H9 (cell line): Measurements from ENCODE around the gene C10orf105. TPM values are rescaled to one million over a fixed set of nuclear protein-coding genes. Genes with fewer than 3 reads are reported as not detected.
A peak's percentile ranks its signal among the peaks of the same experiment; 100 is the strongest.

Experiments used
- DNase-seq: peaks from one replicate; pipeline ENCODE4 v3.0.0-alpha.2; 2017
- H2AFZ ChIP-seq: one replicate; pipeline ENCODE4 v1.6.1; 2013; ENCODE audit warnings: mild to moderate bottlenecking, low read length, control low read depth, moderate library complexity
- H2AK5ac ChIP-seq: 2 replicates; pipeline ENCODE4 v1.6.1; 2013; ENCODE audit warnings: low read length, control low read depth, mixed read lengths; ENCODE audit not compliant: insufficient read length
- H2BK120ac ChIP-seq: one replicate; pipeline ENCODE4 v1.6.1; 2013; ENCODE audit warnings: low read depth, mild to moderate bottlenecking, low read length, control low read depth, inconsistent platforms; ENCODE audit not compliant: poor library complexity, severe bottlenecking
- H2BK12ac ChIP-seq: 2 replicates; pipeline ENCODE4 v1.6.1; 2013; ENCODE audit warnings: low read length, control low read depth, mixed read lengths, low read depth; ENCODE audit not compliant: insufficient read length
- H2BK15ac ChIP-seq: 2 replicates; pipeline ENCODE4 v1.6.1; 2013; ENCODE audit warnings: low read depth, low read length, control low read depth
- H2BK20ac ChIP-seq: one replicate; pipeline ENCODE4 v1.6.1; 2013; ENCODE audit warnings: low read depth, mild to moderate bottlenecking, low read length, control low read depth, inconsistent platforms; ENCODE audit not compliant: poor library complexity, severe bottlenecking
- H2BK5ac ChIP-seq: 2 replicates; pipeline ENCODE4 v1.6.1; 2013; ENCODE audit warnings: low read length, control low read depth, mixed read lengths; ENCODE audit not compliant: insufficient read length
- H3K14ac ChIP-seq: 2 replicates; pipeline ENCODE4 v1.6.1; 2013; ENCODE audit warnings: low read length, control low read depth; ENCODE audit not compliant: insufficient read depth
- H3K18ac ChIP-seq: 2 replicates; pipeline ENCODE4 v1.6.1; 2013; ENCODE audit warnings: low read depth, mild to moderate bottlenecking, mixed read lengths, low read length, control low read depth; ENCODE audit not compliant: insufficient read length
- H3K23ac ChIP-seq: 2 replicates; pipeline ENCODE4 v1.6.1; 2013; ENCODE audit warnings: low read length, control low read depth, mixed read lengths, low read depth; ENCODE audit not compliant: insufficient read length
- H3K23me2 ChIP-seq: 2 replicates; pipeline ENCODE4 v1.6.1; 2013; ENCODE audit warnings: low read depth, mild to moderate bottlenecking, mixed read lengths, low read length, control low read depth; ENCODE audit not compliant: insufficient read length, poor library complexity, severe bottlenecking
- H3K27ac ChIP-seq: 2 replicates; pipeline ENCODE4 v1.5.1; 2013; ENCODE audit warnings: low read length, control low read depth, mixed read lengths, low read depth; ENCODE audit not compliant: insufficient read length
- H3K27me3 ChIP-seq: 2 replicates; pipeline ENCODE4 v1.6.1; 2013; ENCODE audit warnings: low read length, control low read depth, inconsistent platforms; ENCODE audit not compliant: insufficient read depth
- H3K4ac ChIP-seq: 2 replicates; pipeline ENCODE4 v1.6.1; 2013; ENCODE audit warnings: low read depth, mild to moderate bottlenecking, control low read depth, inconsistent platforms, low read length, moderate library complexity
- H3K4me1 ChIP-seq: 2 replicates; pipeline ENCODE4 v1.6.1; 2013; ENCODE audit warnings: low read length, control low read depth, inconsistent platforms; ENCODE audit not compliant: insufficient read depth
- H3K4me2 ChIP-seq: 2 replicates; pipeline ENCODE4 v1.6.1; 2013; ENCODE audit warnings: low read length, control low read depth, mixed read lengths; ENCODE audit not compliant: insufficient read length, insufficient read depth
- H3K56ac ChIP-seq: 2 replicates; pipeline ENCODE4 v1.6.1; 2013; ENCODE audit warnings: low read depth, mild to moderate bottlenecking, mixed read lengths, low read length, control low read depth; ENCODE audit not compliant: insufficient read length
- H3K79me1 ChIP-seq: 2 replicates; pipeline ENCODE4 v1.6.1; 2013; ENCODE audit warnings: low read depth, mild to moderate bottlenecking, moderate library complexity, low read length, control low read depth, inconsistent platforms; ENCODE audit not compliant: insufficient read depth, poor library complexity, severe bottlenecking
- H3K79me2 ChIP-seq: 2 replicates; pipeline ENCODE4 v1.6.1; 2013; ENCODE audit warnings: low read length, control low read depth, inconsistent platforms; ENCODE audit not compliant: insufficient read depth
- H3K9ac ChIP-seq: 2 replicates; pipeline ENCODE4 v1.6.1; 2013; ENCODE audit warnings: low read length, control low read depth, mixed read lengths; ENCODE audit not compliant: insufficient read length; ENCODE audit errors: extremely low read depth
- H3K9me3 ChIP-seq: one replicate; pipeline ENCODE4 v1.6.1; 2013; ENCODE audit warnings: low read depth, low read length, inconsistent platforms; ENCODE audit not compliant: control insufficient read depth
- H3T11ph ChIP-seq: one replicate; pipeline ENCODE4 v1.6.1; 2013; ENCODE audit warnings: mild to moderate bottlenecking, low read length, control low read depth, inconsistent platforms
- H4K20me1 ChIP-seq: one replicate; pipeline ENCODE4 v1.6.1; 2013; ENCODE audit not compliant: control insufficient read depth, insufficient read length, insufficient read depth
- H4K5ac ChIP-seq: 2 replicates; pipeline ENCODE4 v1.6.1; 2013; ENCODE audit warnings: low read depth, mild to moderate bottlenecking, mixed read lengths, low read length, control low read depth; ENCODE audit not compliant: insufficient read length
- H4K8ac ChIP-seq: replicated peaks from 2 replicates; pipeline ENCODE4 v1.6.1; 2013; ENCODE audit warnings: low read length, control low read depth, mixed read lengths, low read depth; ENCODE audit not compliant: insufficient read length
- H4K91ac ChIP-seq: 2 replicates; pipeline ENCODE4 v1.6.1; 2013; ENCODE audit warnings: low read depth, mild to moderate bottlenecking, moderate library complexity, mixed read lengths, low read length, control low read depth; ENCODE audit not compliant: insufficient read length
- H3K27ac Mint-ChIP-seq, 3 experiments: 2 replicates in 2 of 3; 3 replicates in 1 of 3; pipeline ENCODE4 v1.8.0; 2020 to 2021; ENCODE audit warnings: mixed read lengths in 3 of 3, mild to moderate bottlenecking in 1 of 3, moderate library complexity in 1 of 3
- H3K27me3 Mint-ChIP-seq: 2 replicates; pipeline ENCODE4 v1.8.0; 2021; ENCODE audit warnings: low read depth, mild to moderate bottlenecking, moderate library complexity, mixed read lengths
- H3K36me3 Mint-ChIP-seq, 3 experiments: 2 replicates in 2 of 3; 3 replicates in 1 of 3; pipeline ENCODE4 v1.8.0; 2020 to 2021; ENCODE audit warnings: low read depth in 3 of 3, mixed read lengths in 3 of 3; ENCODE audit not compliant: insufficient read depth in 1 of 3
- H3K4me1 Mint-ChIP-seq, 2 experiments: 2 replicates each; pipeline ENCODE4 v1.8.0; 2020; ENCODE audit warnings: mixed read lengths in 2 of 2
- H3K4me3 Mint-ChIP-seq, 2 experiments: 2 replicates in 1 of 2; 3 replicates in 1 of 2; pipeline ENCODE4 v1.8.0; 2020 to 2021; ENCODE audit warnings: mild to moderate bottlenecking in 2 of 2, mixed read lengths in 2 of 2, moderate library complexity in 1 of 2
- H3K9me3 Mint-ChIP-seq, 2 experiments: 2 replicates in 1 of 2; 3 replicates in 1 of 2; pipeline ENCODE4 v1.8.0; 2020; ENCODE audit warnings: mild to moderate bottlenecking in 2 of 2, mixed read lengths in 2 of 2, moderate library complexity in 1 of 2
- CTCF ChIP-seq: fragments of 200-600 bp; sonication (generic); conservative IDR thresholded peaks from 3 replicates; pipeline ENCODE4 v1.8.0; 2021; ENCODE audit warnings: antibody characterized with exemption, mild to moderate bottlenecking
- WGBS: extraction: QIAGEN DNeasy Blood & Tissue Kit; methylation state at CpG from one replicate; pipeline ENCODE4 v1.1.7; 2013; ENCODE audit warnings: missing lambda C conversion rate, low lambda C conversion rate, mixed read lengths; ENCODE audit not compliant: insufficient read length; ENCODE audit errors: extremely low coverage; 5-methylcytosine and 5-hydroxymethylcytosine counted together
- total RNA-seq: library from RNA; stranded (reverse); gene quantifications from 2 replicates; pipeline ENCODE4 v1.2.1, GENCODE V29; 2021

C10orf105 gene
- total RNA-seq, 1 experiment from 2014 or later: 0.26 TPM

- Histone ChIP-seq H3K56ac (no peak overlapping the region), H3K27ac (no peak overlapping the region), H3K23me2 (no peaks in the 10 kb centered on the region), H2BK20ac (no peak overlapping the region), H3K79me1 (no peaks in the 10 kb centered on the region), H2BK15ac (no peak overlapping the region), H3T11ph (no peak overlapping the region), H3K4ac (no peak overlapping the region), H3K14ac (0 out of 2 replicates have a peak overlapping the region, but pooled peaks have one; percentile 7), H4K8ac (no peak overlapping the region), H2BK5ac (no peak overlapping the region), H3K4me2 (no peak overlapping the region), H3K27me3 (no peaks in the 10 kb centered on the region), H4K91ac (no peak overlapping the region), H3K4me1 (peaks cover 2% of the 10 kb centered on the region; the same call in 1 of the 2 replicates), H3K79me2 (no peaks in the 10 kb centered on the region), H4K5ac (no peak overlapping the region), H3K9ac (no peak overlapping the region), H2BK12ac (no peak overlapping the region), H2BK120ac (no peak overlapping the region), H3K18ac (no peak overlapping the region), H2AFZ (no peak overlapping the region), H3K23ac (no peak overlapping the region), H4K20me1 (no peaks in the 10 kb centered on the region), H3K9me3 (no peaks in the 10 kb centered on the region), H2AK5ac (no peak overlapping the region)
- Mint-ChIP-seq H3K9me3 (peaks cover 0 to 2% of the 10 kb centered on the region in 2 experiments; a peak in 1 of 5 replicates), H3K27me3 (peaks cover 22% of the 10 kb centered on the region), H3K27ac (no peak overlapping the region; a peak in 1 of 7 replicates), H3K36me3 (peaks cover 0 to 2% (median 0%) of the 10 kb centered on the region in 3 experiments; a peak in 1 of 7 replicates), H3K4me1 (peaks cover 31 to 57% of the 10 kb centered on the region in 2 experiments), H3K4me3 (no peak overlapping the region)
- TF ChIP-seq CTCF: no peak
- WGBS: no CpG with 5 or more reads among the region's 9 CpGs
- DNase-seq: no peak
These were observed 54.1 kb downstream of the C10orf105 start for GRCh38 chr10:71665456-71665855.
